ENCODE measurements around the gene FAM110C.

Gene FAM110C

DNA sequence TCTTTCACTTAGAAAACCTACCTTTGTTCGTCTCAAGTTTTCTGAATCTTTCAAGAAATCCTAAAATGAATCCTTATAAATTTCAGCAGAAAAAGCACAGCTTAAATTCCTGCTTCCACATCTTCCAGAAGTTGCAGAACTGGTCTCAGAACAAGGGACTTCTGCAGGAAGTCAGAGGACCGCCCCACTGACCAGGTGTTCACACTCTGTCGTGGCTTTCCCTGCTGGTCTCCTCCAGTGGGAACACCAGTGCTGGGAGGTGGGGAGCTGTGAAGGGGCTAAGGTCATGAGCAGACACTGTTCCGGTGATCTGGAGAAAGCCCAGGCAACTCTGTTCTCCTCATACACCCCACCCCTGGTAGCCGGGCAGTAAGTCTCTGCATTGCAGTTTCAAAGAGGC lies 3.5 kb downstream of the FAM110C start:
- H2BK12ac ChIP-seq (ENCODE audit: low read length) = no peak overlapping the region
- H3K4ac ChIP-seq (ENCODE audit: low read length) = no peak overlapping the region
- WGBS, 2 donors (ENCODE audit: extremely low coverage in 2 of 2, insufficient read length in 2 of 2, insufficient replicate concordance in 1 of 2) = no CpG with 5 or more reads among the region's 5 CpGs
- no peaks in the 10 kb centered on the region for H3K79me1 ChIP-seq (ENCODE audit: low read depth, low read length)
- no peak overlapping the region for H4K8ac ChIP-seq (ENCODE audit: low read depth, low read length)
- no peak overlapping the region for H2BK15ac ChIP-seq (ENCODE audit: low read length)
- no peak overlapping the region for H3K4me2 ChIP-seq (ENCODE audit: insufficient read depth, low read length, poor library complexity, severe bottlenecking)
- H2BK5ac ChIP-seq (ENCODE audit: low read length) = no peak overlapping the region
- peaks cover 5 to 7% of the 10 kb centered on the region in 2 donors for H3K4me1 ChIP-seq (ENCODE audit: control insufficient read depth in 2 of 2, insufficient read depth in 1 of 2, low read depth in 1 of 2, low read length in 2 of 2)
- no peak for DNase-seq (ENCODE audit: low spot score)
- H2AK5ac ChIP-seq (ENCODE audit: low read depth, low read length) = no peak overlapping the region
- H3K9ac ChIP-seq (ENCODE audit: low read depth, low read length, poor library complexity) = no peak overlapping the region
- no peak overlapping the region for H2BK120ac ChIP-seq (ENCODE audit: low read depth, low read length)
- peaks cover 9 to 51% (median 36%) of the 10 kb centered on the region in 3 experiments for H3K27me3 ChIP-seq (ENCODE audit: control insufficient read depth in 3 of 3, insufficient read depth in 3 of 3, low read depth in 1 of 3, low read length in 3 of 3)
- no peak overlapping the region for H2AFZ ChIP-seq (ENCODE audit: low read length)
- no peak overlapping the region for H3K18ac ChIP-seq (ENCODE audit: low read length)
- H3K36me3 ChIP-seq (replicated peaks in 1 of 2; ENCODE audit: control insufficient read depth in 2 of 2, insufficient read depth in 2 of 2, low read length in 2 of 2) = no peaks in the 10 kb centered on the region
- no peak overlapping the region for H3K27ac ChIP-seq (replicated peaks; ENCODE audit: low read length)
- no peak overlapping the region for H4K91ac ChIP-seq (ENCODE audit: low read depth, low read length, poor library complexity)
- no peak overlapping the region for H3K4me3 ChIP-seq (ENCODE audit: low read length in 2 of 2)
- no peak overlapping the region for H3K23ac ChIP-seq (ENCODE audit: low read depth, low read length, poor library complexity)
- no peak overlapping the region for H3K14ac ChIP-seq (ENCODE audit: low read length)
- no peaks in the 10 kb centered on the region for H3K9me3 ChIP-seq (replicated peaks in 1 of 2; ENCODE audit: control insufficient read depth in 2 of 2, insufficient read depth in 1 of 2, low read depth in 1 of 2, low read length in 2 of 2)

DNA sequence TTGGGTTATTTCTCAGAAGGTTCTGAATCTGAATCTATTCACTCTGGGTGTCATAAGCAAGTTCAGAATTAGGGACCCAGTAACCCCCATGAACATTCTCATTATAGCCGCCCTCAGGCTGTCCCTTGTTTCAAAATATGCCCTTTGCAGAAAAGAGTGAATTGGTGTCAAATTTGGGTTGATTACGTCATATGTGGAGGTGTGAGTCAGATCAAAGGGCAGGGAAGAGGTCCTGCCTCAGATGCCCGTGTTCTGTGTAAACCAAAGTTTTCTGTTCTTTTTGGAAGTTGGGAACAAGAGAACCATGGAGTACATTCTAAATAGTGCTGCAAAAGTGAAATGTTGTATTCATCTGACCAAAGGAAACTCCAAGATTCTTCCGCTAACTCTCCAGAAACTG lies 5.8 kb downstream of the FAM110C start:
- Histone ChIP-seq H3K36me3 (replicated peaks in 1 of 2; ENCODE audit: control insufficient read depth in 2 of 2, insufficient read depth in 2 of 2, low read length in 2 of 2) (no peaks in the 10 kb centered on the region), H3K27me3 (ENCODE audit: control insufficient read depth in 3 of 3, insufficient read depth in 3 of 3, low read depth in 1 of 3, low read length in 3 of 3) (peaks cover 5 to 29% (median 16%) of the 10 kb centered on the region in 3 experiments), H2BK12ac (ENCODE audit: low read length) (no peak overlapping the region), H3K18ac (ENCODE audit: low read length) (no peak overlapping the region), H3K4ac (ENCODE audit: low read length) (no peak overlapping the region), H3K4me2 (ENCODE audit: insufficient read depth, low read length, poor library complexity, severe bottlenecking) (no peak overlapping the region), H3K23ac (ENCODE audit: low read depth, low read length, poor library complexity) (no peak overlapping the region), H2BK5ac (ENCODE audit: low read length) (no peak overlapping the region), H3K9ac (ENCODE audit: low read depth, low read length, poor library complexity) (no peak overlapping the region), H2BK15ac (ENCODE audit: low read length) (no peak overlapping the region), H2AFZ (ENCODE audit: low read length) (no peak overlapping the region), H2AK5ac (ENCODE audit: low read depth, low read length) (no peak overlapping the region), H4K91ac (ENCODE audit: low read depth, low read length, poor library complexity) (no peak overlapping the region), H3K27ac (replicated peaks; ENCODE audit: low read length) (no peak overlapping the region), H3K9me3 (replicated peaks in 1 of 2; ENCODE audit: control insufficient read depth in 2 of 2, insufficient read depth in 1 of 2, low read depth in 1 of 2, low read length in 2 of 2) (no peaks in the 10 kb centered on the region), H3K14ac (ENCODE audit: low read length) (no peak overlapping the region), H3K79me1 (ENCODE audit: low read depth, low read length) (no peaks in the 10 kb centered on the region), H4K8ac (ENCODE audit: low read depth, low read length) (no peak overlapping the region), H3K4me1 (ENCODE audit: control insufficient read depth in 2 of 2, insufficient read depth in 1 of 2, low read depth in 1 of 2, low read length in 2 of 2) (peaks cover 0 to 4% of the 10 kb centered on the region in 2 donors), H3K4me3 (ENCODE audit: low read length in 2 of 2) (no peak overlapping the region), H2BK120ac (ENCODE audit: low read depth, low read length) (no peak overlapping the region)
- DNase-seq (ENCODE audit: low spot score) = no peak
- WGBS, 2 donors (ENCODE audit: extremely low coverage in 2 of 2, insufficient read length in 2 of 2, insufficient replicate concordance in 1 of 2) = no CpG with 5 or more reads among the region's 4 CpGs

DNA sequence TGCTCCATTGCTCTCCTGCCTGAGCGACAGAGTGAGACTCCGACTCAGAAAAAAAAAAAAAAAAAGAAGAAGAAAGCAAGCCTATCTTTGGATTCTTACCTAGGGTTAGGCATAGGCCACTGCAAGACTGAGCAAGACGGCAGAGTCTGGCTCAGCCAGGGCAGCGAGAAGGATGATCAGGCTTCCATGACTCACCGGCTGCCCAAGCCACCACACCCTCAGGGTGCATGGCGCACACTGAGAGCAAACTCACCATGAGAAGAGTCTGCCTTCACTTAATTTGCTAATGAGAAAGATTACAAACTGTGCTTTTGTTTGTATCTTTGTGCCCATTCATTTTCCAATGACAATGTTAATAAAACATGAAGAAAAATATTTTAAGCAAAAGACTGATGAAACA lies 8.2 kb downstream of the FAM110C start:
- DNase-seq (ENCODE audit: low spot score) = no peak
- no peak overlapping the region for H3K4me2 ChIP-seq (ENCODE audit: insufficient read depth, low read length, poor library complexity, severe bottlenecking)
- H2AK5ac ChIP-seq (ENCODE audit: low read depth, low read length) = no peak overlapping the region
- no peaks in the 10 kb centered on the region for H3K9me3 ChIP-seq (replicated peaks in 1 of 2; ENCODE audit: control insufficient read depth in 2 of 2, insufficient read depth in 1 of 2, low read depth in 1 of 2, low read length in 2 of 2)
- H3K4me1 ChIP-seq (ENCODE audit: control insufficient read depth in 2 of 2, insufficient read depth in 1 of 2, low read depth in 1 of 2, low read length in 2 of 2) = no peaks in the 10 kb centered on the region
- no peak overlapping the region for H3K27ac ChIP-seq (replicated peaks; ENCODE audit: low read length)
- no CpG with 5 or more reads among the region's 6 CpGs for WGBS, 2 donors (ENCODE audit: extremely low coverage in 2 of 2, insufficient read length in 2 of 2, insufficient replicate concordance in 1 of 2)
- H3K36me3 ChIP-seq (replicated peaks in 1 of 2; ENCODE audit: control insufficient read depth in 2 of 2, insufficient read depth in 2 of 2, low read length in 2 of 2) = no peaks in the 10 kb centered on the region
- no peak overlapping the region for H4K8ac ChIP-seq (ENCODE audit: low read depth, low read length)
- no peak overlapping the region for H3K14ac ChIP-seq (ENCODE audit: low read length)
- no peak overlapping the region for H2AFZ ChIP-seq (ENCODE audit: low read length)
- H3K79me1 ChIP-seq (ENCODE audit: low read depth, low read length) = no peaks in the 10 kb centered on the region
- H4K91ac ChIP-seq (ENCODE audit: low read depth, low read length, poor library complexity) = no peak overlapping the region
- no peak overlapping the region for H3K4ac ChIP-seq (ENCODE audit: low read length)
- H3K23ac ChIP-seq (ENCODE audit: low read depth, low read length, poor library complexity) = no peak overlapping the region
- no peak overlapping the region for H2BK12ac ChIP-seq (ENCODE audit: low read length)
- no peak overlapping the region for H3K4me3 ChIP-seq (ENCODE audit: low read length in 2 of 2)
- H2BK15ac ChIP-seq (ENCODE audit: low read length) = no peak overlapping the region
- H3K18ac ChIP-seq (ENCODE audit: low read length) = no peak overlapping the region
- no peak overlapping the region for H3K9ac ChIP-seq (ENCODE audit: low read depth, low read length, poor library complexity)
- peaks cover 0 to 6% (median 0%) of the 10 kb centered on the region in 3 experiments for H3K27me3 ChIP-seq (ENCODE audit: control insufficient read depth in 3 of 3, insufficient read depth in 3 of 3, low read depth in 1 of 3, low read length in 3 of 3)
- H2BK120ac ChIP-seq (ENCODE audit: low read depth, low read length) = no peak overlapping the region
- H2BK5ac ChIP-seq (ENCODE audit: low read length) = no peak overlapping the region

DNA sequence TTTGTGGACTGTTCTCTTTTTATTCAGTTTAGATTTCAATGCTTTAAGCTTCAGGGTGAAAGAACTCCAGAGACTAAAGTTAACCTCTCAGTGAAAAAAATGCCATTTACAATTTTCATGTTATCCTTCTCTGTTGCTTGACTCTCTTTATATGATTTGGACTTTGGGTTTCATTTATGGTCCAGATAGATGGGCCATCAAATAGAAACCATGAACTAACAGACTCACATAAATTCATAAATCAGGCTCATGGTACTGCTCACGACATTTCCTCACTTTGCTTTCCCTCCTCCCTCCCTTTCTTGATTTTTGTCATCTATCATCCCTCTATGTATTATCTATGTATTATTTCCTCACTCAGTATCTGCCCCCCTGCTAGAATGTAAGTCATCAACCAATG lies 10.0 kb downstream of the FAM110C start:
- no peak overlapping the region for H3K4ac ChIP-seq (ENCODE audit: low read length)
- WGBS, 2 donors (ENCODE audit: extremely low coverage in 2 of 2, insufficient read length in 2 of 2, insufficient replicate concordance in 1 of 2) = no CpG with 5 or more reads among the region's 1 CpG
- H3K27ac ChIP-seq (replicated peaks; ENCODE audit: low read length) = no peak overlapping the region
- no peaks in the 10 kb centered on the region for H3K36me3 ChIP-seq (replicated peaks in 1 of 2; ENCODE audit: control insufficient read depth in 2 of 2, insufficient read depth in 2 of 2, low read length in 2 of 2)
- no peak overlapping the region for H3K23ac ChIP-seq (ENCODE audit: low read depth, low read length, poor library complexity)
- no peak overlapping the region for H4K91ac ChIP-seq (ENCODE audit: low read depth, low read length, poor library complexity)
- H3K18ac ChIP-seq (ENCODE audit: low read length) = no peak overlapping the region
- H3K14ac ChIP-seq (ENCODE audit: low read length) = no peak overlapping the region
- H3K4me1 ChIP-seq (ENCODE audit: control insufficient read depth in 2 of 2, insufficient read depth in 1 of 2, low read depth in 1 of 2, low read length in 2 of 2) = no peaks in the 10 kb centered on the region
- no peak overlapping the region for H2BK5ac ChIP-seq (ENCODE audit: low read length)
- DNase-seq (ENCODE audit: low spot score) = no peak
- no peak overlapping the region for H2AFZ ChIP-seq (ENCODE audit: low read length)
- H3K4me3 ChIP-seq (ENCODE audit: low read length in 2 of 2) = no peak overlapping the region
- H2AK5ac ChIP-seq (ENCODE audit: low read depth, low read length) = no peak overlapping the region
- no peak overlapping the region for H3K9ac ChIP-seq (ENCODE audit: low read depth, low read length, poor library complexity)
- H3K4me2 ChIP-seq (ENCODE audit: insufficient read depth, low read length, poor library complexity, severe bottlenecking) = no peak overlapping the region
- no peaks in the 10 kb centered on the region for H3K79me1 ChIP-seq (ENCODE audit: low read depth, low read length)
- H3K27me3 ChIP-seq (ENCODE audit: control insufficient read depth in 3 of 3, insufficient read depth in 3 of 3, low read depth in 1 of 3, low read length in 3 of 3) = peaks cover 0 to under 1% (median 0%) of the 10 kb centered on the region in 3 experiments
- no peak overlapping the region for H2BK15ac ChIP-seq (ENCODE audit: low read length)
- H3K9me3 ChIP-seq (replicated peaks in 1 of 2; ENCODE audit: control insufficient read depth in 2 of 2, insufficient read depth in 1 of 2, low read depth in 1 of 2, low read length in 2 of 2) = no peaks in the 10 kb centered on the region
- H2BK120ac ChIP-seq (ENCODE audit: low read depth, low read length) = no peak overlapping the region
- no peak overlapping the region for H4K8ac ChIP-seq (ENCODE audit: low read depth, low read length)
- no peak overlapping the region for H2BK12ac ChIP-seq (ENCODE audit: low read length)
